Pancreas (tissue), 10 donors: Measurements from ENCODE around the gene PARK7. TPM values are rescaled to one million over a fixed set of nuclear protein-coding genes. Genes with fewer than 3 reads are reported as not detected.

Experiments
- ATAC-seq, 4 donors: fragments of 200-7000 bp; cut with Tn5 transposase; one replicate each; pipeline versions ENCODE4 v1.8.0 to v1.9.1; 2020; ENCODE audit warnings: mild to moderate bottlenecking in 4 of 4, moderate library complexity in 4 of 4
- DNase-seq, 6 donors: peaks; one replicate each; pipeline ENCODE4 v3.0.0-alpha.2; 2020
- FAIRE-seq: peaks from 2 replicates; lab custom pipeline; 2012; peaks lifted over from hg19 to GRCh38; lab: Jason Lieb, UNC
- H3K27ac ChIP-seq, 4 donors: fragments of 200-600 bp; sonication (generic); 1 replicate in 3 of 4; 2 replicates in 1 of 4; pipeline versions ENCODE4 v1.5.0 to v1.8.0; 2020
- H3K27me3 ChIP-seq, 4 donors: fragments of 200-600 bp; one replicate each; pipeline ENCODE4 v1.8.0; 2021
- H3K36me3 ChIP-seq, 3 donors: fragments of 200-600 bp; sonication (generic) in 1 of 3; one replicate each; pipeline versions ENCODE4 v1.5.0 to v1.8.0; 2020 to 2021
- H3K4me1 ChIP-seq, 3 donors: fragments of 200-600 bp; one replicate each; pipeline ENCODE4 v1.8.0; 2021
- H3K4me3 ChIP-seq, 4 donors: fragments of 200-600 bp; sonication (generic) in 2 of 4; one replicate each; pipeline versions ENCODE4 v1.5.0 to v1.8.0; 2020 to 2021
- H3K9me3 ChIP-seq, 4 donors: fragments of 200-600 bp; one replicate each; pipeline ENCODE4 v1.8.0; 2021
- CTCF ChIP-seq, 4 donors: fragments of 200-600 bp; sonication (generic) in 3 of 4; IDR thresholded peaks; one replicate each; pipeline versions ENCODE4 v1.5.0 to v1.8.0; 2021; ENCODE audit warnings: antibody characterized with exemption in 4 of 4
- WGBS, 2 donors: extraction: QIAGEN DNeasy Blood & Tissue Kit; methylation state at CpG; one replicate each; pipeline ENCODE4 v1.1.7; 2013; 5-methylcytosine and 5-hydroxymethylcytosine counted together
- intact Hi-C, 3 donors: fragments of 100-400 bp; cut with DNase I; formaldehyde crosslinking; loops; one replicate each; pipeline versions ENCODE4 v1.11.1 to v1.14.2; 2022
- polyA plus RNA-seq, 2 donors: library from polyadenylated mRNA; stranded (reverse); fragments of 200-250 nt; gene quantifications; one replicate each; pipeline ENCODE4 v1.2.3, GENCODE V29; 2013
- total RNA-seq, 6 donors: library from RNA; stranded (reverse); fragmentation: NEBNext Ultra II Directional in 4 of 6; extraction: Animal tissue kit (Norgen Biotek cat#: 25700) in 4 of 6; gene quantifications; one replicate each; pipeline versions ENCODE4 v1.2.1 to v1.2.4, GENCODE V29; 2021 to 2023
- donor health status: healthy with polysubstance abuse.
- donor health status: DM: no; HTN: no; CAD: no; lungs with moderate emphysema.
- donor health status: DM: no; HTN: no; CAD: no.
- donor health status: control.
- donor health status: control.
- donor health status: Bipolar disorder and iron deficiency.
- donor health status: DM: yes; HTN: yes; CAD: no.
- donor health status: DM: no; HTN: no; CAD: no.
- donor health status: DM: no; HTN: no; CAD: no.
- donor health status: DM: yes; HTN: yes; CAD: no.

The PARK7 gene
- total and polyA plus RNA-seq, 8 donors: 99.8 to 176 (median 137) TPM

- FAIRE-seq (no peak), DNase-seq (no peak), ATAC-seq (no peak)
- no peak overlapping the region for H3K4me3 ChIP-seq
- H3K27ac ChIP-seq: no peak overlapping the region
- 80% methylated on average over 15 of the region's 15 CpGs for WGBS, 2 donors
- no peak for TF ChIP-seq CTCF (IDR thresholded peaks at IDR 0.05)
- no peaks in the 10 kb centered on the region for H3K4me1 ChIP-seq
- H3K27me3 ChIP-seq: no peaks in the 10 kb centered on the region
- peaks cover 0 to 27% (median 21%) of the 10 kb centered on the region in 3 donors for H3K36me3 ChIP-seq
- intact Hi-C loops: loop anchor here in 1 of 3 donors (10.0 kb wide), 1 partner anchor 349 kb away; no protein-coding TSS in a partner anchor
- H3K9me3 ChIP-seq: no peaks in the 10 kb centered on the region
These were observed 24.5 kb downstream of the PARK7 start for GRCh38 chr1:7985851-7986612.

GRCh38 chr1:7987528-7987927, 26.0 kb downstream of the PARK7 start:
- Histone ChIP-seq H3K4me3 (no peak overlapping the region), H3K9me3 (no peaks in the 10 kb centered on the region), H3K27me3 (no peaks in the 10 kb centered on the region), H3K4me1 (no peaks in the 10 kb centered on the region), H3K27ac (no peak overlapping the region), H3K36me3 (peaks cover 0 to 24% (median 21%) of the 10 kb centered on the region in 3 donors)
- TF ChIP-seq CTCF (IDR thresholded peaks at IDR 0.05): no peak
- 95 to 97% methylated on average over 7 of the region's 7 CpGs for WGBS, 2 donors
- no peak for DNase-seq
- no peak for ATAC-seq
- FAIRE-seq: no peak
- intact Hi-C loops: loop anchor here in 1 of 3 donors (10.0 kb wide), 1 partner anchor 347 kb away; no protein-coding TSS in a partner anchor

- Histone ChIP-seq H3K36me3 (peaks cover 0 to 19% (median 16%) of the 10 kb centered on the region in 3 donors), H3K4me1 (no peaks in the 10 kb centered on the region), H3K27ac (no peak overlapping the region), H3K4me3 (no peak overlapping the region), H3K9me3 (no peaks in the 10 kb centered on the region), H3K27me3 (no peaks in the 10 kb centered on the region)
- DNase-seq (no peak), ATAC-seq (no peak), FAIRE-seq (no peak)
- intact Hi-C loops: loop anchor here in 1 of 3 donors (10.0 kb wide), 1 partner anchor 346 kb away; no protein-coding TSS in a partner anchor
- 74 to 100% methylated on average over 1 of the region's 1 CpG for WGBS, 2 donors
- no peak for TF ChIP-seq CTCF (IDR thresholded peaks at IDR 0.05)
These were observed 27.1 kb downstream of the PARK7 start for GRCh38 chr1:7988576-7988975.

GRCh38 chr1:7989762-7990428, 28.4 kb downstream of the PARK7 start:
- no peak overlapping the region for H3K27ac ChIP-seq
- FAIRE-seq (no peak), ATAC-seq (no peak)

More at GRCh38 chr1:7989762-7990428, 28.4 kb downstream of the PARK7 start:
- 58 to 63% methylated on average over 2 of the region's 2 CpGs for WGBS, 2 donors
- peaks cover 0 to 15% (median 11%) of the 10 kb centered on the region in 3 donors for H3K36me3 ChIP-seq
- no peaks in the 10 kb centered on the region for H3K4me1 ChIP-seq
- no peak for TF ChIP-seq CTCF (IDR thresholded peaks at IDR 0.05)
- intact Hi-C loops: loop anchor here in 1 of 3 donors (10.0 kb wide), 1 partner anchor 345 kb away; no protein-coding TSS in a partner anchor
- no peaks in the 10 kb centered on the region for H3K9me3 ChIP-seq
- no peak overlapping the region for H3K4me3 ChIP-seq
- DNase-seq: no peak
- H3K27me3 ChIP-seq: no peaks in the 10 kb centered on the region
